Right renal pelvis (tissue), 4 donors: ENCODE data around the gene ACACB. TPM values are rescaled to one million over a fixed set of nuclear protein-coding genes. Genes with fewer than 3 reads are reported as not detected.

Source experiments
- DNase-seq, 4 donors: peaks; one replicate each; pipeline ENCODE4 v3.0.0-alpha.2; 2013; ENCODE audit warnings: low read depth in 4 of 4, low spot score in 3 of 4, missing footprints in 1 of 4
- polyA plus RNA-seq, 4 donors: library from polyadenylated mRNA; unstranded; fragments of 120-200 nt; gene quantifications; one replicate each; pipeline ENCODE4 v1.2.1, GENCODE V29; 2013; ENCODE audit not compliant: insufficient read length in 4 of 4

ACACB gene
- polyA plus RNA-seq, 4 donors, result 14.8 to 18.0 (median 16.8) TPM

GRCh38 chr12:109247831-109248654 lies 131.7 kb downstream of the ACACB start:
- no peak for DNase-seq

GRCh38 chr12:109250523-109250922 lies 134.1 kb downstream of the ACACB start:
- no peak for DNase-seq

GRCh38 chr12:109252799-109253198 lies 136.4 kb downstream of the ACACB start:
- DNase-seq, result no peak

- DNase-seq, result no peak
These were observed 137.6 kb downstream of the ACACB start for GRCh38 chr12:109253913-109254544.

- no peak for DNase-seq
These were observed 139.0 kb downstream of the ACACB start for GRCh38 chr12:109255377-109255776.

- no peak for DNase-seq
These were observed 139.6 kb downstream of the ACACB start for GRCh38 chr12:109256011-109256410.

GRCh38 chr12:109258201-109258600 lies 141.8 kb downstream of the ACACB start:
- DNase-seq, result no peak

- no peak for DNase-seq
These were observed 142.5 kb downstream of the ACACB start for GRCh38 chr12:109258607-109259544.

GRCh38 chr12:109259545-109259895 lies 143.1 kb downstream of the ACACB start:
- DNase-seq, result no peak

GRCh38 chr12:109261087-109261486 lies 144.7 kb downstream of the ACACB start:
- no peak for DNase-seq

- no peak for DNase-seq
These were observed 145.6 kb downstream of the ACACB start for GRCh38 chr12:109261939-109262338.

GRCh38 chr12:109263439-109263838 lies 147.1 kb downstream of the ACACB start:
- no peak for DNase-seq

- peak; percentile 41 to 68 (median 54) for DNase-seq
These were observed 147.9 kb downstream of the ACACB start for GRCh38 chr12:109264095-109264942.

- DNase-seq, result no peak
These were observed 148.7 kb downstream of the ACACB start for GRCh38 chr12:109264943-109265650.

- DNase-seq, result no peak
These were observed 149.9 kb downstream of the ACACB start for GRCh38 chr12:109266106-109266879.

GRCh38 chr12:109267361-109267760 lies 151.0 kb downstream of the ACACB start:
- no peak for DNase-seq

GRCh38 chr12:109268896-109269295 lies 152.5 kb downstream of the ACACB start:
- no peak for DNase-seq

- DNase-seq, result no peak
These were observed 153.0 kb downstream of the ACACB start for GRCh38 chr12:109269428-109269827.

- DNase-seq, result no peak
These were observed 154.1 kb downstream of the ACACB start for GRCh38 chr12:109270494-109270893.
